ENCODE data around the gene XPR1. TPM values are rescaled to one million over a fixed set of nuclear protein-coding genes. Genes with fewer than 3 reads are reported as not detected.

The XPR1 gene
- total and polyA plus RNA-seq, 2 experiments from 2014 or later: 18.1 to 36.4 TPM

DNA sequence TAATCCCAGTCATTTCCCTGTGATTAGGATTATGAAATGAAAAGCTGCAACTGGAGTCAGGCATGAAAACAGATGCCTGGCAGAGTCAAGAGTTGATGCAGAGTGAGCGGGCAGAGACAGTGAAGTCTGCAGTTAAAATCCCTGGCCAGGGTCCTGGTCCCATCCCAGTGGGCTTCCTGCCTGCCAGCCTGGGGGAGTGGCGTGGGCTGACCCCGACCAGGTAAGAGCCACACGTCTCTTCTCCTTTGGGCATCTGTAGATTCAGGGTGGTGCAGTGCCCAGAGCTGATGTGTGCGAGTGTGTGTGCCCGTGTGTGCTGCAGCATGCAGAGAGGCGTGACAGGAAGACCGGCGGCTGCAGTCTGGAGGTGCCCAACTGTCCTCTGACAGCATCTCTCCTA lies 274.7 kb downstream of the XPR1 start:
- H3K27me3 ChIP-seq: peaks cover 4% of the 10 kb centered on the region
- no peak overlapping the region for H3K4me3 ChIP-seq
- no peaks in the 10 kb centered on the region for H3K36me3 ChIP-seq
- TF ChIP-seq, protein P1, sequence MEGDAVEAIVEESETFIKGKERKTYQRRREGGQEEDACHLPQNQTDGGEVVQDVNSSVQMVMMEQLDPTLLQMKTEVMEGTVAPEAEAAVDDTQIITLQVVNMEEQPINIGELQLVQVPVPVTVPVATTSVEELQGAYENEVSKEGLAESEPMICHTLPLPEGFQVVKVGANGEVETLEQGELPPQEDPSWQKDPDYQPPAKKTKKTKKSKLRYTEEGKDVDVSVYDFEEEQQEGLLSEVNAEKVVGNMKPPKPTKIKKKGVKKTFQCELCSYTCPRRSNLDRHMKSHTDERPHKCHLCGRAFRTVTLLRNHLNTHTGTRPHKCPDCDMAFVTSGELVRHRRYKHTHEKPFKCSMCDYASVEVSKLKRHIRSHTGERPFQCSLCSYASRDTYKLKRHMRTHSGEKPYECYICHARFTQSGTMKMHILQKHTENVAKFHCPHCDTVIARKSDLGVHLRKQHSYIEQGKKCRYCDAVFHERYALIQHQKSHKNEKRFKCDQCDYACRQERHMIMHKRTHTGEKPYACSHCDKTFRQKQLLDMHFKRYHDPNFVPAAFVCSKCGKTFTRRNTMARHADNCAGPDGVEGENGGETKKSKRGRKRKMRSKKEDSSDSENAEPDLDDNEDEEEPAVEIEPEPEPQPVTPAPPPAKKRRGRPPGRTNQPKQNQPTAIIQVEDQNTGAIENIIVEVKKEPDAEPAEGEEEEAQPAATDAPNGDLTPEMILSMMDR (IDR thresholded peaks at IDR 0.05; ENCODE audit: low read depth, low read length): no peak
- no peaks in the 10 kb centered on the region for H3K9me3 ChIP-seq (ENCODE audit: low read depth)
- no peak for DNase-seq (ENCODE audit: low read depth in 1 of 2, low spot score in 1 of 2)
- H3K4me1 ChIP-seq (ENCODE audit: low read depth): no peaks in the 10 kb centered on the region
- no peak overlapping the region for H3K27ac ChIP-seq

DNA sequence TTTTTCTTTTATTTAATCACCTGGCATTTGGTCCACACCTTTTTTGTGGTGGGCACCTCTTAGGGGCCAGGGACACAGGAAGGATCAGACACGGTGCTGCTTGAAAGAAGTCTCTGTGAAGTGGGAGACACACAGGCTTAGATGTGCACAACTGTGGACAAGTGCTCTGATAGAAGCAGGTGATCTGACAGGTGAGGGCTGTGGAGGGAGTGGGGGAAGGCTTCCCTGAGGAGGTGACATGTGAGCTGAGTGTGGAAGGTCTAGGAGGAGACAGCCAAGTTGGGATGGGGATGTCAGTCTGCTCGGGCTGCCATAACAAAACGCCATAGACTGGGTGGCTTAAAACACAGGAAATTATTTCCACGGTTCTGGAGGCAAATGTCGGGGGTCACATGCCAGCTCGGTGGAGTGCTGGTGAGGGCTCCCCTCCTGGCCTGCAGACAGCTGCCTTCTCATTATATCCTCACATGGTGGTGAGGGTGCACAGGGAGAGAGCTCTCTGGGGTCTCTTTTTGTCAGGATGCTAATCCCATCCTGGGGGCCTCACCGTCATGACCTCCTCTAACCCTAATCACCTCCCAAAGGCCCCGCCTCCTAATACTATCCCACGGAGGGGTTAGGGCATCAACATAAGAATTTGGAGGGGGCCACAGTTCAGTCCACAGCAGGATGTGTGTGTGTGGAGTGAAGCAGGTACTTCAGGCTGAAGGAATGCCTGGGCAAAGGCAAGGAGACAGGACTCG lies 275.7 kb downstream of the XPR1 start:
- no peaks in the 10 kb centered on the region for H3K36me3 ChIP-seq
- no peak overlapping the region for H3K27ac ChIP-seq
- no peaks in the 10 kb centered on the region for H3K4me1 ChIP-seq (ENCODE audit: low read depth)
- DNase-seq (ENCODE audit: low read depth in 1 of 2, low spot score in 1 of 2): no peak
- no peak overlapping the region for H3K4me3 ChIP-seq
- no peaks in the 10 kb centered on the region for H3K9me3 ChIP-seq (ENCODE audit: low read depth)
- H3K27me3 ChIP-seq: peaks cover 14% of the 10 kb centered on the region
- TF ChIP-seq, protein P1 (IDR thresholded peaks at IDR 0.05; ENCODE audit: low read depth, low read length): no peak

DNA sequence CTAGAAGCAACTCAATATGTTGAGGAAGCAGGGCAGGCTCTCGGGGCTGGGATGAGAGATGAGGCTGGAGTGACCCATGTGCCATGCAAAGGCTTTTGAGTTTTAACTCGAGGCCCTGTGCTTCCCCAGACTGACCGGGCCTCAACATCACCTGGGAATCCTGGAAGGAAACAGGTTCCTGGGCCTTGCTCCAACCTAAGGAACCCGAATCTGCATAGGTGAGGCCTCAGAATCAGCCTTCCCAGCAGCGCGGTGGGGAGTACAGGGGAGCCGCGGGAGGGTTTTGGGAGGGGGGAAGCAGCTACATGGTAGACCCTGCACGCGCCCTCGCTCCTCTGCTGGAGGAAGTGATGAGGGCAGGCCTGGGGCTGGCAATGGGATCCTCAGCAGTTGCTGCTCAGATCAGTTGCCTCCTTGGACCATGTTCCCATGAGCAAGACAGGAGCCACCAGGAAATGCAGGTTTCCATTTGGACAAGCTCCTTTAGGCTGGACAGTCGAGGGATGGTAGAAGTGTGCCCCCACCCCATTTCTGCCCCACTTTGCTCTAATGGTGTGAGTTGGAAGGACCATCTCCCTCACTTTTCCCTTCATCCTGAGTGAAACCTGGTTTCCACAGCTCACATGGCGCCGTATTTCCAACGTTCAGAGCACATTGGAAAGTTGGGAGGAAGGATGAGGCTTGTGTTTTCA lies 276.4 kb downstream of the XPR1 start:
- DNase-seq (ENCODE audit: low read depth in 1 of 2, low spot score in 1 of 2): no peak
- TF ChIP-seq, protein P1 (IDR thresholded peaks at IDR 0.05; ENCODE audit: low read depth, low read length): no peak
- H3K27ac ChIP-seq: no peak overlapping the region
- H3K9me3 ChIP-seq (ENCODE audit: low read depth): no peaks in the 10 kb centered on the region
- no peaks in the 10 kb centered on the region for H3K4me1 ChIP-seq (ENCODE audit: low read depth)
- H3K4me3 ChIP-seq: no peak overlapping the region
- peaks cover 21% of the 10 kb centered on the region for H3K27me3 ChIP-seq
- no peaks in the 10 kb centered on the region for H3K36me3 ChIP-seq

DNA sequence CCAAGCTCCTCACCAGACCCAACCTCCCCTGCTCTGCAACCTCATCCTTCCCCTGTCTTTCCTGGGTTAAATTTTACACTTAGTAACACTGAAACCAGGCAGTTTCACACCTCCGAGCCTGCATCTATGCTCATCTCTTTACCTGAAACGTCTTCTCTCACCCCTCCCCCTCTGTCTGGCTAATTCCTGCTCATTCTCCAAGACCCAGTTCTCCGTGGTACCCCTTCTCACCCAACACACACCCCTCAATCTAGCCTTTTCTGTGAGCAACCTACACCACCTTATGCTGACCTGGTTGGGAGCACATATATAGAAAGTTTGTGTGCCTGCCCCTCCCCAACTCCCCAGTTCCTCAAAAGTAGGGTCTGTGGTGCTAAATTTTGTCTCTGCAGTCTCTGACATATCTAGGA lies 277.2 kb downstream of the XPR1 start:
- TF ChIP-seq, protein P1 (IDR thresholded peaks at IDR 0.05; ENCODE audit: low read depth, low read length): no peak
- Histone ChIP-seq H3K4me3 (no peak overlapping the region), H3K27me3 (peaks cover 29% of the 10 kb centered on the region), H3K4me1 (ENCODE audit: low read depth) (no peaks in the 10 kb centered on the region), H3K36me3 (no peaks in the 10 kb centered on the region), H3K27ac (no peak overlapping the region), H3K9me3 (ENCODE audit: low read depth) (no peaks in the 10 kb centered on the region)
- DNase-seq (ENCODE audit: low read depth in 1 of 2, low spot score in 1 of 2): no peak

DNA sequence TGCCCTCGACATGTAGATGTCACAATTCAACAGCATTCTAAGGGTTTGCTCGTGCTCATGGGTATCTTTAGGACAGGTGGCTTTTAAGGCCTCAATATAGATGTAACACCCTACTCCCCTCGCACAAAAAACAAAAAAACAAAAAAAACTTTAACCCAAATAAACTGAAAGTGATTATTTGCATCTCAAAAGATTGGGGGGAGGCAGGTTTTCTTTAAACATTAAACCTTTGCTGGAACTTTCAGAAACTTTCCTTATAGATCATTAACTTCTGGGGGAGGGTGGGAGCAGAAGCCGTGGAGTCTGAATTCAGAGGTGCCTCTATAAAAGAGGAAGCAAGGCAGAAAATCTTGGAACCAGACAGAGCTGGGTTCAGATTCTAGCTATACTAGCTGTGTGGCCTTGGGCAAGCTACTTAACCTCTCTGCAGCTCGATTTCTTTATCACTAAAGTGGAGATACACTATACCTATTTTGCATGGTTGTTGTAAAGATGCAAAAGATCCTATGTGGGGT lies 277.7 kb downstream of the XPR1 start:
- H3K36me3 ChIP-seq: no peaks in the 10 kb centered on the region
- DNase-seq (ENCODE audit: low read depth in 1 of 2, low spot score in 1 of 2): no peak
- no peak overlapping the region for H3K27ac ChIP-seq
- H3K9me3 ChIP-seq (ENCODE audit: low read depth): no peaks in the 10 kb centered on the region
- peaks cover 32% of the 10 kb centered on the region for H3K27me3 ChIP-seq
- TF ChIP-seq, protein P1 (IDR thresholded peaks at IDR 0.05; ENCODE audit: low read depth, low read length): no peak
- no peak overlapping the region for H3K4me3 ChIP-seq
- no peaks in the 10 kb centered on the region for H3K4me1 ChIP-seq (ENCODE audit: low read depth)

Measured in cardiac muscle cell (in vitro differentiated cells and primary cell).